IMR-90 (cell line): ENCODE data around the gene DLGAP3. TPM values are rescaled to one million over a fixed set of nuclear protein-coding genes. Genes with fewer than 3 reads are reported as not detected.

ENCODE experiments used
- ATAC-seq: fragments of 200-7000 bp; cut with Tn5 transposase; 2 replicates; pipeline ENCODE4 v1.9.1; 2020; ENCODE audit warnings: low read depth, mild to moderate bottlenecking, moderate library complexity
- BruUV-seq: library from RNA; stranded (reverse); fragments of 400-500 nt; replicated peaks from 2 replicates; lab custom pipeline; 2021; lab: Mats Ljungman, UMichigan
- CTCF ChIA-PET: fragments of 300-600 bp; formaldehyde crosslinking; extraction: SDS; loops from one replicate; lab custom pipeline; 2021; ENCODE audit warnings: antibody characterized with exemption; lab: Yijun Ruan, JAX
- POLR2A ChIA-PET: fragments of 300-600 bp; sonication (Branson Sonifier 250); formaldehyde crosslinking; loops from one replicate; lab custom pipeline; 2022; ENCODE audit warnings: antibody characterized with exemption; ENCODE audit not compliant: unreplicated experiment; lab: Charles Lee
- DNase-seq: peaks from one replicate; pipeline ENCODE4 v3.0.0; 2013
- H2AFZ ChIP-seq: replicated peaks from 2 replicates; pipeline ENCODE3; 2013; ENCODE audit warnings: low read length, mild to moderate bottlenecking; ENCODE audit not compliant: poor library complexity
- H2AK5ac ChIP-seq: 2 replicates; pipeline ENCODE4 v1.6.1; 2013; ENCODE audit warnings: low read depth, low read length, inconsistent platforms
- H2AK9ac ChIP-seq: replicated peaks from 2 replicates; pipeline ENCODE3; 2013; ENCODE audit warnings: mild to moderate bottlenecking, low read depth, low read length, moderate library complexity; ENCODE audit not compliant: poor library complexity
- H2BK120ac ChIP-seq: 2 replicates; pipeline ENCODE4 v1.6.1; 2013; ENCODE audit warnings: low read depth, low read length, inconsistent platforms
- H2BK15ac ChIP-seq: 3 replicates; pipeline ENCODE4 v1.6.1; 2013; ENCODE audit warnings: low read depth, low read length, inconsistent platforms
- H2BK20ac ChIP-seq: 2 replicates; pipeline ENCODE4 v1.6.1; 2013; ENCODE audit warnings: low read depth, mild to moderate bottlenecking, inconsistent platforms, low read length, moderate library complexity
- H2BK5ac ChIP-seq: 2 replicates; pipeline ENCODE4 v1.6.1; 2013; ENCODE audit warnings: mild to moderate bottlenecking, low read depth, low read length, inconsistent platforms; ENCODE audit not compliant: poor library complexity, severe bottlenecking
- H3K14ac ChIP-seq: replicated peaks from 2 replicates; pipeline ENCODE4 v1.6.1; 2013; ENCODE audit warnings: low read depth, low read length, inconsistent platforms
- H3K18ac ChIP-seq: 2 replicates; pipeline ENCODE4 v1.6.1; 2013; ENCODE audit warnings: low read depth, low read length, control low read depth
- H3K23ac ChIP-seq: 2 replicates; pipeline ENCODE4 v1.6.1; 2013; ENCODE audit warnings: low read depth, low read length, inconsistent platforms
- H3K27ac ChIP-seq: 2 replicates; pipeline ENCODE4 v1.5.1; 2013; ENCODE audit warnings: mild to moderate bottlenecking, control low read depth, low read length; ENCODE audit not compliant: insufficient read depth
- H3K27me3 ChIP-seq: 2 replicates; pipeline ENCODE4 v1.6.1; 2013; ENCODE audit warnings: low read length; ENCODE audit not compliant: control insufficient read depth, insufficient read depth
- H3K36me3 ChIP-seq: 2 replicates; pipeline ENCODE4 v1.6.1; 2013; ENCODE audit warnings: low read length, mixed read lengths; ENCODE audit not compliant: control insufficient read depth, insufficient read depth
- H3K4ac ChIP-seq: 2 replicates; pipeline ENCODE4 v1.6.1; 2013; ENCODE audit warnings: low read depth, low read length, inconsistent platforms
- H3K4me1 ChIP-seq: 2 replicates; pipeline ENCODE4 v1.6.1; 2013; ENCODE audit warnings: low read length, mixed read lengths; ENCODE audit not compliant: control insufficient read depth, insufficient read depth
- H3K4me2 ChIP-seq: 2 replicates; pipeline ENCODE4 v1.6.1; 2013; ENCODE audit warnings: low read depth, mild to moderate bottlenecking, control low read depth, low read length, moderate library complexity
- H3K4me3 ChIP-seq: 2 replicates; pipeline ENCODE4 v1.5.1; 2013; ENCODE audit warnings: low read depth, mild to moderate bottlenecking, control low read depth, low read length, moderate library complexity; ENCODE audit not compliant: insufficient read depth
- H3K56ac ChIP-seq: 2 replicates; pipeline ENCODE4 v1.6.1; 2013; ENCODE audit warnings: low read length, inconsistent platforms; ENCODE audit not compliant: insufficient read depth; ENCODE audit errors: extremely low read depth
- H3K79me1 ChIP-seq, 2 experiments: 2 replicates each; pipeline ENCODE4 v1.6.1; 2013; ENCODE audit warnings: low read length in 2 of 2, inconsistent platforms in 1 of 2, low read depth in 1 of 2
- H3K9ac ChIP-seq: 2 replicates; pipeline ENCODE4 v1.6.1; 2013; ENCODE audit warnings: low read depth, low read length, control low read depth
- H3K9me1 ChIP-seq: 2 replicates; pipeline ENCODE4 v1.6.1; 2013; ENCODE audit warnings: low read length, inconsistent platforms; ENCODE audit not compliant: insufficient read depth
- H3K9me3 ChIP-seq: 2 replicates; pipeline ENCODE4 v1.6.1; 2013; ENCODE audit warnings: low read length; ENCODE audit not compliant: control insufficient read depth, insufficient read depth
- H4K20me1 ChIP-seq: 2 replicates; pipeline ENCODE4 v1.6.1; 2013; ENCODE audit warnings: low read length, inconsistent platforms; ENCODE audit not compliant: insufficient read depth
- H4K5ac ChIP-seq: 2 replicates; pipeline ENCODE4 v1.6.1; 2013; ENCODE audit warnings: mild to moderate bottlenecking, low read depth, low read length, control low read depth
- H4K8ac ChIP-seq, 2 experiments: 2 replicates each; pipeline ENCODE4 v1.6.1; 2013; ENCODE audit warnings: low read depth in 2 of 2, low read length in 2 of 2, control low read depth in 1 of 2, inconsistent platforms in 1 of 2
- H4K91ac ChIP-seq: 2 replicates; pipeline ENCODE4 v1.6.1; 2013; ENCODE audit warnings: low read depth, low read length, inconsistent platforms; ENCODE audit not compliant: insufficient read depth
- BHLHE40 ChIP-seq: fragments of 150-350 bp; IDR thresholded peaks from 2 replicates; pipeline ENCODE4 v1.6.1; 2016; ENCODE audit warnings: mild to moderate bottlenecking, low read depth, low read length
- CEBPB ChIP-seq: IDR thresholded peaks from 2 replicates; pipeline ENCODE4 v1.6.1; 2012; ENCODE audit warnings: low read depth, low read length, improper control_type of control experiment
- CHD1 ChIP-seq: IDR thresholded peaks from 2 replicates; pipeline ENCODE4 v1.6.1; 2012; ENCODE audit warnings: low read depth, low read length, improper control_type of control experiment
- FOS ChIP-seq: fragments of 150-350 bp; IDR thresholded peaks from 2 replicates; pipeline ENCODE4 v1.6.1; 2016; ENCODE audit warnings: low read depth, low read length
- MAFK ChIP-seq: IDR thresholded peaks from 2 replicates; pipeline ENCODE4 v1.6.1; 2012; ENCODE audit warnings: low read depth, low read length, improper control_type of control experiment
- MAZ ChIP-seq: IDR thresholded peaks from 2 replicates; pipeline ENCODE4 v1.6.1; 2012; ENCODE audit warnings: low read depth, mild to moderate bottlenecking, low read length, improper control_type of control experiment, moderate library complexity, borderline replicate concordance
- MXI1 ChIP-seq: IDR thresholded peaks from 2 replicates; pipeline ENCODE4 v1.6.1; 2012; ENCODE audit warnings: low read depth, mild to moderate bottlenecking, low read length, moderate library complexity, borderline replicate concordance
- NFE2L2 ChIP-seq: fragments of 150-350 bp; IDR thresholded peaks from 2 replicates; pipeline ENCODE4 v1.6.1; 2016; ENCODE audit warnings: low read depth, mild to moderate bottlenecking, low read length
- POLR2A ChIP-seq: IDR thresholded peaks from 2 replicates; pipeline ENCODE4 v1.6.1; 2012; ENCODE audit warnings: mild to moderate bottlenecking, low read depth, low read length
- RAD21 ChIP-seq: IDR thresholded peaks from 2 replicates; pipeline ENCODE4 v1.6.1; 2012; ENCODE audit warnings: low read length, improper control_type of control experiment
- RCOR1 ChIP-seq: IDR thresholded peaks from 2 replicates; pipeline ENCODE4 v1.6.1; 2012; ENCODE audit warnings: mild to moderate bottlenecking, low read length, improper control_type of control experiment; ENCODE audit not compliant: insufficient replicate concordance
- RFX5 ChIP-seq: IDR thresholded peaks from 2 replicates; pipeline ENCODE4 v1.8.0; 2012; ENCODE audit warnings: low read depth, mild to moderate bottlenecking, low read length, moderate library complexity
- SMC3 ChIP-seq: fragments of 150-350 bp; IDR thresholded peaks from 2 replicates; pipeline ENCODE4 v1.6.1; 2016; ENCODE audit warnings: low read depth, mild to moderate bottlenecking, antibody characterized with exemption, low read length, moderate library complexity
- WGBS, 2 experiments: methylation state at CpG; one replicate each; pipeline versions ENCODE4 v1.1.5 to v1.1.7; 2013; ENCODE audit warnings: missing lambda C conversion rate in 2 of 2; ENCODE audit not compliant: insufficient read length in 1 of 2; ENCODE audit errors: extremely low coverage in 2 of 2; 5-methylcytosine and 5-hydroxymethylcytosine counted together
- dilution Hi-C: fragments of 300-500 bp; cut with HindIII; formaldehyde crosslinking; loops from one replicate; pipeline ENCODE4 v1.14.3; 2018; ENCODE audit warnings: low sequenced_read_pairs; ENCODE audit not compliant: unreplicated experiment
- in situ Hi-C: fragments of 300-500 bp; cut with MboI; formaldehyde crosslinking; loops from 3 replicates; pipeline ENCODE4 v1.14.3; 2019; ENCODE audit warnings: low sequenced_read_pairs, inconsistent platforms, mixed read lengths
- intact Hi-C: fragments of 100-400 bp; cut with micrococcal nuclease; formaldehyde crosslinking; loops from 2 replicates; pipeline ENCODE4 v1.10.0; 2022
- polyA plus RNA-seq, 3 experiments: library from polyadenylated mRNA; depleted of rRNA; stranded (reverse); fragments of >200 nt; gene quantifications; 2 replicates each; pipeline ENCODE4 v1.2.3, GENCODE V29; 2012; ENCODE audit warnings: low replicate concordance in 1 of 3
- total RNA-seq: library from RNA; depleted of rRNA; stranded (reverse); fragments of >200 nt; gene quantifications from 2 replicates; pipeline ENCODE4 v1.2.3, GENCODE V29; 2012
- TF ChIP-seq, protein P1 (sequence below): fragments of 150-350 bp; IDR thresholded peaks from 2 replicates; pipeline ENCODE4 v1.6.1; 2017; ENCODE audit warnings: mild to moderate bottlenecking, antibody characterized with exemption, low read length, low read depth
- TF ChIP-seq, protein P2 (sequence below): fragments of 150-350 bp; IDR thresholded peaks from 2 replicates; pipeline ENCODE4 v1.6.1; 2016; ENCODE audit warnings: low read depth, mild to moderate bottlenecking, low read length, moderate library complexity, borderline replicate concordance
- TF ChIP-seq, protein P3 (sequence below): conservative IDR thresholded peaks from 2 replicates; pipeline ENCODE4 v1.5.1; 2012; ENCODE audit warnings: mild to moderate bottlenecking, low read depth, low read length, improper control_type of control experiment

DLGAP3 gene
- total and polyA plus RNA-seq, 2 of the 4 experiments (the other 2 are of a cell fraction), result 0.02 TPM; not detected in 1

DNA sequence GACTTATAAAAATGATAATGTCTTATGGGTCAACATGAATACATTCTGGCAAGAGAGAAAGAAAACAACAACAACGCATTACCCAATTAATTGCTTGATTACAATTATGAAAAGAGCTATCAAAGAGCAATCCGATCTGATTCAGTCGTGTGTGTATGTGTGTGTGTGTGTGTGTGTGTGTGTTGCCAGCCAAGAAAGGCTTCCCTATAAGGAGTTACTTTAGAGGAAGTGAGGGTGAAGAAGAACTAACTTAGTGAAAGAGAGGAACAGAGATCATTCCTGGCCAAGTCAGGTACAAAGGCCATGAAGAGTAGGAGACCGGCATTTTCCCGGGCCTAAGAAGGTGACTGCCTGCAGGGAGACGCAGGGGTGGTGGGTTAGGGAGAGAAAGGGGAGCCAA, 46.3 kb upstream of the DLGAP3 start:
- in situ Hi-C loops, result no loop called here
- BruUV-seq, result no TSS peak
- no peak overlapping the region for H2AK9ac ChIP-seq

More for the DNA sequence above, 46.3 kb upstream of the DLGAP3 start:
- Histone ChIP-seq H2AFZ (no peak overlapping the region), H2AK5ac (no peak overlapping the region), H3K14ac (no peak overlapping the region), H4K91ac (no peak overlapping the region), H3K79me1 (no peaks in the 10 kb centered on the region), H3K18ac (no peak overlapping the region), H3K23ac (no peak overlapping the region), H4K5ac (no peak overlapping the region), H2BK5ac (no peak overlapping the region), H3K4me3 (no peak overlapping the region), H3K9me3 (no peaks in the 10 kb centered on the region), H2BK15ac (no peak overlapping the region), H3K36me3 (peaks cover 2% of the 10 kb centered on the region), H4K20me1 (no peaks in the 10 kb centered on the region), H3K4me1 (no peaks in the 10 kb centered on the region), H2BK120ac (no peak overlapping the region), H3K56ac (no peak overlapping the region), H3K27ac (no peak overlapping the region), H3K9me1 (0 out of 2 replicates have a peak, but pooled peaks cover under 1% of the 10 kb centered on the region), H3K9ac (no peak overlapping the region), H3K27me3 (no peaks in the 10 kb centered on the region), H3K4ac (no peak overlapping the region), H2BK20ac (no peak overlapping the region), H3K4me2 (no peak overlapping the region), H4K8ac (no peak overlapping the region)
- dilution Hi-C loops (no loop called here), intact Hi-C loops (no loop called here)
- ATAC-seq, result no peak
- no CpG with 5 or more reads among the region's 6 CpGs for WGBS, 2 experiments
- ChIA-PET CTCF (interaction anchor here (0.5 kb wide), 1 partner anchor 17 kb away, joined by 3 read pairs; no protein-coding TSS in a partner anchor), POLR2A (no interaction called here)
- no peak for DNase-seq
- TF ChIP-seq MAFK (no peak), CEBPB (no peak), BHLHE40 (no peak), FOS (no peak), RCOR1 (no peak), NFE2L2 (no peak), POLR2A (no peak), SMC3 (no peak), RFX5 (no peak), MAZ (no peak), CHD1 (no peak), MXI1 (no peak), RAD21 (no peak)
- TF ChIP-seq, protein P1, sequence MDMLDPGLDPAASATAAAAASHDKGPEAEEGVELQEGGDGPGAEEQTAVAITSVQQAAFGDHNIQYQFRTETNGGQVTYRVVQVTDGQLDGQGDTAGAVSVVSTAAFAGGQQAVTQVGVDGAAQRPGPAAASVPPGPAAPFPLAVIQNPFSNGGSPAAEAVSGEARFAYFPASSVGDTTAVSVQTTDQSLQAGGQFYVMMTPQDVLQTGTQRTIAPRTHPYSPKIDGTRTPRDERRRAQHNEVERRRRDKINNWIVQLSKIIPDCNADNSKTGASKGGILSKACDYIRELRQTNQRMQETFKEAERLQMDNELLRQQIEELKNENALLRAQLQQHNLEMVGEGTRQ, result no peak
- TF ChIP-seq, protein P2, sequence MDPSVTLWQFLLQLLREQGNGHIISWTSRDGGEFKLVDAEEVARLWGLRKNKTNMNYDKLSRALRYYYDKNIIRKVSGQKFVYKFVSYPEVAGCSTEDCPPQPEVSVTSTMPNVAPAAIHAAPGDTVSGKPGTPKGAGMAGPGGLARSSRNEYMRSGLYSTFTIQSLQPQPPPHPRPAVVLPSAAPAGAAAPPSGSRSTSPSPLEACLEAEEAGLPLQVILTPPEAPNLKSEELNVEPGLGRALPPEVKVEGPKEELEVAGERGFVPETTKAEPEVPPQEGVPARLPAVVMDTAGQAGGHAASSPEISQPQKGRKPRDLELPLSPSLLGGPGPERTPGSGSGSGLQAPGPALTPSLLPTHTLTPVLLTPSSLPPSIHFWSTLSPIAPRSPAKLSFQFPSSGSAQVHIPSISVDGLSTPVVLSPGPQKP, result no peak
- TF ChIP-seq, protein P3, sequence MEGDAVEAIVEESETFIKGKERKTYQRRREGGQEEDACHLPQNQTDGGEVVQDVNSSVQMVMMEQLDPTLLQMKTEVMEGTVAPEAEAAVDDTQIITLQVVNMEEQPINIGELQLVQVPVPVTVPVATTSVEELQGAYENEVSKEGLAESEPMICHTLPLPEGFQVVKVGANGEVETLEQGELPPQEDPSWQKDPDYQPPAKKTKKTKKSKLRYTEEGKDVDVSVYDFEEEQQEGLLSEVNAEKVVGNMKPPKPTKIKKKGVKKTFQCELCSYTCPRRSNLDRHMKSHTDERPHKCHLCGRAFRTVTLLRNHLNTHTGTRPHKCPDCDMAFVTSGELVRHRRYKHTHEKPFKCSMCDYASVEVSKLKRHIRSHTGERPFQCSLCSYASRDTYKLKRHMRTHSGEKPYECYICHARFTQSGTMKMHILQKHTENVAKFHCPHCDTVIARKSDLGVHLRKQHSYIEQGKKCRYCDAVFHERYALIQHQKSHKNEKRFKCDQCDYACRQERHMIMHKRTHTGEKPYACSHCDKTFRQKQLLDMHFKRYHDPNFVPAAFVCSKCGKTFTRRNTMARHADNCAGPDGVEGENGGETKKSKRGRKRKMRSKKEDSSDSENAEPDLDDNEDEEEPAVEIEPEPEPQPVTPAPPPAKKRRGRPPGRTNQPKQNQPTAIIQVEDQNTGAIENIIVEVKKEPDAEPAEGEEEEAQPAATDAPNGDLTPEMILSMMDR, result no peak
